ENCODE results near the gene PTH2R. TPM values are rescaled to one million over a fixed set of nuclear protein-coding genes. Genes with fewer than 3 reads are reported as not detected.

The PTH2R gene
- total RNA-seq, 1 experiment from 2014 or later = not detected

- Histone ChIP-seq H3K4me2 (ENCODE audit: low read length) (no peak overlapping the region), H2AFZ (ENCODE audit: low read length) (no peak overlapping the region), H3K9me3 (ENCODE audit: low read length) (no peaks in the 10 kb centered on the region), H3K4me3 (ENCODE audit: low read length) (no peak overlapping the region), H4K20me1 (ENCODE audit: low read length) (no peaks in the 10 kb centered on the region), H3K4me1 (ENCODE audit: insufficient read depth, low read length) (no peaks in the 10 kb centered on the region), H3K27ac (ENCODE audit: low read length) (no peak overlapping the region), H3K79me2 (ENCODE audit: low read length) (no peaks in the 10 kb centered on the region), H3K9me2 (replicated peaks; ENCODE audit: low read length) (no peaks in the 10 kb centered on the region), H3K36me3 (ENCODE audit: low read depth, low read length) (no peaks in the 10 kb centered on the region), H3F3A (ENCODE audit: low read length, unreplicated experiment) (no peaks in the 10 kb centered on the region), H3K27me3 (ENCODE audit: low read length) (no peaks in the 10 kb centered on the region), H3K9ac (ENCODE audit: low read length) (no peak overlapping the region)
- intact Hi-C loops (cut with micrococcal nuclease) = no loop called here
- BruUV-seq (replicated peaks) = no TSS peak
- ATAC-seq = no peak
- no peak for DNase-seq
- CTCF ChIA-PET = no interaction called here
- POLR2A ChIA-PET (ENCODE audit: unreplicated experiment) = no interaction called here
- TF ChIP-seq CTCF (conservative IDR thresholded peaks at IDR 0.05; ENCODE audit: low read depth, low read length) (no peak), EZH2phosphoT487 (IDR thresholded peaks at IDR 0.05; ENCODE audit: borderline replicate concordance, low read length) (no peak), EZH2 (IDR thresholded peaks at IDR 0.05; ENCODE audit: low read length, unreplicated experiment) (no peak)
Observed at GRCh38 chr2:208493186-208493585, 86.6 kb downstream of the PTH2R start.

GRCh38 chr2:208496129-208496528 lies 89.5 kb downstream of the PTH2R start:
- no peak for ATAC-seq
- intact Hi-C loops (cut with micrococcal nuclease) = no loop called here
- no TSS peak for BruUV-seq (replicated peaks)

GRCh38 chr2:208501206-208501605 lies 94.6 kb downstream of the PTH2R start:
- Histone ChIP-seq H3K4me1 (ENCODE audit: insufficient read depth, low read length) (no peaks in the 10 kb centered on the region), H3K27ac (ENCODE audit: low read length) (no peak overlapping the region), H4K20me1 (ENCODE audit: low read length) (no peaks in the 10 kb centered on the region), H3K27me3 (ENCODE audit: low read length) (no peaks in the 10 kb centered on the region), H3K9me2 (replicated peaks; ENCODE audit: low read length) (no peaks in the 10 kb centered on the region), H3K4me2 (ENCODE audit: low read length) (no peak overlapping the region), H3K9me3 (ENCODE audit: low read length) (no peaks in the 10 kb centered on the region), H3K79me2 (ENCODE audit: low read length) (no peaks in the 10 kb centered on the region), H3K4me3 (ENCODE audit: low read length) (no peak overlapping the region), H3K36me3 (ENCODE audit: low read depth, low read length) (no peaks in the 10 kb centered on the region), H3F3A (ENCODE audit: low read length, unreplicated experiment) (no peaks in the 10 kb centered on the region), H3K9ac (ENCODE audit: low read length) (no peak overlapping the region), H2AFZ (ENCODE audit: low read length) (no peak overlapping the region)
- ATAC-seq = no peak
- intact Hi-C loops (cut with micrococcal nuclease) = no loop called here
- ChIA-PET CTCF (no interaction called here), POLR2A (ENCODE audit: unreplicated experiment) (no interaction called here)
- TF ChIP-seq EZH2 (IDR thresholded peaks at IDR 0.05; ENCODE audit: low read length, unreplicated experiment) (no peak), CTCF (conservative IDR thresholded peaks at IDR 0.05; ENCODE audit: low read depth, low read length) (no peak), EZH2phosphoT487 (IDR thresholded peaks at IDR 0.05; ENCODE audit: borderline replicate concordance, low read length) (no peak)
- BruUV-seq (replicated peaks) = no TSS peak
- DNase-seq = no peak

More at GRCh38 chr2:208496129-208496528, 89.5 kb downstream of the PTH2R start:
- Histone ChIP-seq H3K36me3 (ENCODE audit: low read depth, low read length) (no peaks in the 10 kb centered on the region), H3K27ac (ENCODE audit: low read length) (no peak overlapping the region), H3K4me1 (ENCODE audit: insufficient read depth, low read length) (no peaks in the 10 kb centered on the region), H2AFZ (ENCODE audit: low read length) (no peak overlapping the region), H4K20me1 (ENCODE audit: low read length) (no peaks in the 10 kb centered on the region), H3F3A (ENCODE audit: low read length, unreplicated experiment) (no peaks in the 10 kb centered on the region), H3K9ac (ENCODE audit: low read length) (no peak overlapping the region), H3K4me2 (ENCODE audit: low read length) (no peak overlapping the region), H3K4me3 (ENCODE audit: low read length) (no peak overlapping the region), H3K9me3 (ENCODE audit: low read length) (no peaks in the 10 kb centered on the region), H3K9me2 (replicated peaks; ENCODE audit: low read length) (no peaks in the 10 kb centered on the region), H3K79me2 (ENCODE audit: low read length) (no peaks in the 10 kb centered on the region), H3K27me3 (ENCODE audit: low read length) (no peaks in the 10 kb centered on the region)
- POLR2A ChIA-PET (ENCODE audit: unreplicated experiment) = no interaction called here
- TF ChIP-seq CTCF (conservative IDR thresholded peaks at IDR 0.05; ENCODE audit: low read depth, low read length) (no peak), EZH2 (IDR thresholded peaks at IDR 0.05; ENCODE audit: low read length, unreplicated experiment) (no peak), EZH2phosphoT487 (IDR thresholded peaks at IDR 0.05; ENCODE audit: borderline replicate concordance, low read length) (no peak)
- no peak for DNase-seq
- CTCF ChIA-PET = no interaction called here
